Colonic mucosa (tissue), 4 donors: Measurements from ENCODE around the gene MPRIP. TPM values are rescaled to one million over a fixed set of nuclear protein-coding genes. Genes with fewer than 3 reads are reported as not detected.
"Not testable (repeated sequence)": the region's sequence is repeated elsewhere in the genome, so short reads cannot be mapped to it uniquely, and the experiment has no call there.

Experiments used
- DNase-seq: peaks from one replicate; pipeline ENCODE4 v3.0.0-alpha.2; 2020
- H3K27ac ChIP-seq: fragments of 200-600 bp; one replicate; pipeline ENCODE4 v1.8.0; 2021
- H3K27me3 ChIP-seq: fragments of 200-600 bp; one replicate; pipeline ENCODE4 v1.8.0; 2021
- H3K36me3 ChIP-seq: fragments of 200-600 bp; one replicate; pipeline ENCODE4 v1.8.0; 2021
- H3K4me1 ChIP-seq: fragments of 200-600 bp; one replicate; pipeline ENCODE4 v1.8.0; 2021; ENCODE audit warnings: mild to moderate bottlenecking
- H3K4me3 ChIP-seq: fragments of 200-600 bp; one replicate; pipeline ENCODE4 v1.8.0; 2021
- H3K9ac ChIP-seq, 2 donors: one replicate each; pipeline ENCODE4 v1.7.0; 2013; ENCODE audit warnings: control low read depth in 2 of 2, low read depth in 2 of 2, low read length in 2 of 2
- H3K9me3 ChIP-seq: fragments of 200-600 bp; one replicate; pipeline ENCODE4 v1.8.0; 2021
- intact Hi-C: fragments of 100-400 bp; cut with DNase I; formaldehyde crosslinking; loops from one replicate; pipeline ENCODE4 v1.14.1; 2022
- total RNA-seq, 2 donors: library from RNA; stranded (reverse); fragmentation: NEBNext Ultra II Directional in 1 of 2; extraction: Animal tissue kit (Norgen Biotek cat#: 25700) in 1 of 2; gene quantifications; one replicate each; pipeline ENCODE4 v1.2.1, GENCODE V29; 2021
- TF ChIP-seq, protein P1 (sequence below): fragments of 200-600 bp; IDR thresholded peaks from one replicate; pipeline ENCODE4 v1.8.0; 2022; ENCODE audit warnings: antibody characterized with exemption, mild to moderate bottlenecking
- donor health status: healthy.
- donor health status: DM: no; HTN: no; CAD: no.
- donor health status: DM: no; HTN: no; CAD: no.

Gene MPRIP
- total RNA-seq, 2 donors from 2014 or later: 146 to 211 TPM

DNA sequence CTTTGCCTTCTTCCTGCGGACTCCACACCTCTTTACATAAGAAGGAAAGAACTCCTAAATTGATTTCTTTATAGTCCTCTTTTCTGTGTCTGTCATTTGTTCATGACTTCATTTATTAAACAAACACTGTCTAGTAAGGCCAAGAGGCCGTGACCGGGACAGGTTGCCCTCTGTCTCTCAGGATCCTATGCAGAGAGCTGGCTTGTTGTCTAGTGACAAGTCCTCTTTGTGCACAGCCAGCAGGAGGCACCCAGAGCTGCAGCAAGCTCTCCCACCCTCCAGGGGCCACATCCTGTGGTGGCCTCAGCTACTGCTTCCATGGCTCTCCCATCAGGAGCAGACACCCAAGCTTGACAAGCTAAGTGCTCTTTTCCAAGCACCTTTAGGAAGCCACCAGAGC is 113.3 kb downstream of the MPRIP start:
- Histone ChIP-seq H3K9ac (no peak overlapping the region), H3K9me3 (no peaks in the 10 kb centered on the region), H3K4me1 (no peaks in the 10 kb centered on the region), H3K27me3 (no peaks in the 10 kb centered on the region), H3K36me3 (peaks cover 14% of the 10 kb centered on the region), H3K27ac (no peak overlapping the region), H3K4me3 (no peak overlapping the region)
- TF ChIP-seq, protein P1, sequence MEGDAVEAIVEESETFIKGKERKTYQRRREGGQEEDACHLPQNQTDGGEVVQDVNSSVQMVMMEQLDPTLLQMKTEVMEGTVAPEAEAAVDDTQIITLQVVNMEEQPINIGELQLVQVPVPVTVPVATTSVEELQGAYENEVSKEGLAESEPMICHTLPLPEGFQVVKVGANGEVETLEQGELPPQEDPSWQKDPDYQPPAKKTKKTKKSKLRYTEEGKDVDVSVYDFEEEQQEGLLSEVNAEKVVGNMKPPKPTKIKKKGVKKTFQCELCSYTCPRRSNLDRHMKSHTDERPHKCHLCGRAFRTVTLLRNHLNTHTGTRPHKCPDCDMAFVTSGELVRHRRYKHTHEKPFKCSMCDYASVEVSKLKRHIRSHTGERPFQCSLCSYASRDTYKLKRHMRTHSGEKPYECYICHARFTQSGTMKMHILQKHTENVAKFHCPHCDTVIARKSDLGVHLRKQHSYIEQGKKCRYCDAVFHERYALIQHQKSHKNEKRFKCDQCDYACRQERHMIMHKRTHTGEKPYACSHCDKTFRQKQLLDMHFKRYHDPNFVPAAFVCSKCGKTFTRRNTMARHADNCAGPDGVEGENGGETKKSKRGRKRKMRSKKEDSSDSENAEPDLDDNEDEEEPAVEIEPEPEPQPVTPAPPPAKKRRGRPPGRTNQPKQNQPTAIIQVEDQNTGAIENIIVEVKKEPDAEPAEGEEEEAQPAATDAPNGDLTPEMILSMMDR: no peak
- DNase-seq: no peak
- intact Hi-C loops: no loop called here

DNA sequence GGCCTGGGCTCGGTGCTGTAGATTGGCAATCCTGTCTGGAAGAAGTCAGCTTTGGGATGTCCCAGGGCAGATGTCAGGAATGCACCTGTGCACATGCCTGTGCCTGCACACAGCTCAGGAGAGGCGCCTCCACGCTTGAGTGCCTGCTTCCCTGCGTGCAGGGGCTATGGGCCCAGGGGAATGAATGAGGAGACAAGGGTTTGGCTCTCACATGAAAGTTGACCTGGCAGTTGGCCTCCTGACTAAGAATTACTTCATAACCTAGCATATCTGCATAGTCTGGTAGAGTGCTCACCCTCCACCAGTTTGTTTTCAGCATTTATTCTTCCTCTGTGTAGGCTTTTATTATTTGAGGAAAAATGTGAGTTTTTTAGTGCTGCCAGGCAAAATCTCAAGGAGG is 113.8 kb downstream of the MPRIP start:
- intact Hi-C loops: no loop called here
- H3K36me3 ChIP-seq: peaks cover 14% of the 10 kb centered on the region

DNA sequence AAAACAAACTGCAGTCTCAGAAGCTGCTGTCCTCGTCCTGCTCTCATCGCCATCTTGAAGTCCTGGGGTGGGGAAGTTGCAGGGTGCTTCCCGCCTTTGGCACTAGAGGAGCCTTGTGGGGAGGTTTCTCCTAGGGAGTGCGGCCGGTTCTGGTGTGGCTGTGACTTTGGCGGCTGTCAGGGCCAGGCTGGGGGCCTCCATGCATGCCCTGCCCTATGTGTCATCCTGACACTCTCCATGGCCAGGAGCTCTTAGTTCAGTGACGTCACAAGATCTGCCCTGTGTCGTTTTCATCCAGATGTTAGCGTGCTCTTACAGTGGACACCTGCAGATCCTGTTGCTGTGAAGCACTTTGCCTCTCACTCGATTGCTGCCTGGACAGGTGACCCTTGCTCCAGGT is 114.3 kb downstream of the MPRIP start:
- Histone ChIP-seq H3K4me3 (no peak overlapping the region), H3K9me3 (no peaks in the 10 kb centered on the region), H3K27ac (no peak overlapping the region), H3K9ac (no peak overlapping the region), H3K27me3 (no peaks in the 10 kb centered on the region), H3K36me3 (peaks cover 14% of the 10 kb centered on the region), H3K4me1 (no peaks in the 10 kb centered on the region)
- intact Hi-C loops: no loop called here
- no peak for DNase-seq
- TF ChIP-seq, protein P1: no peak

More for the DNA sequence above, 113.8 kb downstream of the MPRIP start:
- Histone ChIP-seq H3K27me3 (no peaks in the 10 kb centered on the region), H3K4me1 (no peaks in the 10 kb centered on the region), H3K9ac (no peak overlapping the region), H3K4me3 (no peak overlapping the region), H3K9me3 (no peaks in the 10 kb centered on the region), H3K27ac (no peak overlapping the region)
- DNase-seq: no peak
- TF ChIP-seq, protein P1: no peak

DNA sequence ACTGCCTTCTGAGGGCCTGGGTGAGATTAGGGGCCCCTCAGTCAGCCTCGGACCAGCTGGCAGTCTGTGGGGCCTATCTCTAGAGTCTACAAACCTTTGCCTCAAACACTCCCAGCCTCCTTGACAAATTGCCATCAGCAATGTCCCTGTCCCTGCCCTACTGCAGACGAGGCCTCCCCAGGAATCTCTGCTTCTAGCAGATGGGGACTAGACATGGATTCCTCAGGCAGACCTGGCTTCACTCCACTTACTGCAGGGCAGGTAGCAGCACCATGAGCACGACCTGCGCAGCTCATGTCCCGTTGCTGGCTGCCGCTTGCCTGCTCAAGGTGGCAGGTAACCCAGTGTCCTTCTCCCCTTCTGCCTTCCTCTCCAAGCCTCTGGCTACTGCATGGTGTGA is 114.8 kb downstream of the MPRIP start:
- TF ChIP-seq, protein P1: no peak
- Histone ChIP-seq H3K4me1 (no peaks in the 10 kb centered on the region), H3K9ac (no peak overlapping the region), H3K27ac (no peak overlapping the region), H3K4me3 (no peak overlapping the region), H3K9me3 (no peaks in the 10 kb centered on the region), H3K27me3 (no peaks in the 10 kb centered on the region), H3K36me3 (peaks cover 14% of the 10 kb centered on the region)
- intact Hi-C loops: no loop called here
- no peak for DNase-seq

DNA sequence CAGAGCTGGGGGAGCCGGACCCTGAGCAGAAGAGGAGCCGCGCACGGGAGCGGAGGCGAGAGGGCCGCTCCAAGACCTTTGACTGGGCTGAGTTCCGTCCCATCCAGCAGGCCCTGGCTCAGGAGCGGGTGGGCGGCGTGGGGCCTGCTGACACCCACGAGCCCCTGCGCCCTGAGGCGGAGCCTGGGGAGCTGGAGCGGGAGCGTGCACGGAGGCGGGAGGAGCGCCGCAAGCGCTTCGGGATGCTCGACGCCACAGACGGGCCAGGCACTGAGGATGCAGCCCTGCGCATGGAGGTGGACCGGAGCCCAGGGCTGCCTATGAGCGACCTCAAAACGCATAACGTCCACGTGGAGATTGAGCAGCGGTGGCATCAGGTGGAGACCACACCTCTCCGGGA is 116.2 kb downstream of the MPRIP start:
- DNase-seq, intact Hi-C loops, H3K27ac ChIP-seq, H3K27me3 ChIP-seq, H3K9ac ChIP-seq, H3K4me1 ChIP-seq, H3K9me3 ChIP-seq, H3K4me3 ChIP-seq: not testable (repeated sequence)
- peaks cover 22% of the 10 kb centered on the region for H3K36me3 ChIP-seq

DNA sequence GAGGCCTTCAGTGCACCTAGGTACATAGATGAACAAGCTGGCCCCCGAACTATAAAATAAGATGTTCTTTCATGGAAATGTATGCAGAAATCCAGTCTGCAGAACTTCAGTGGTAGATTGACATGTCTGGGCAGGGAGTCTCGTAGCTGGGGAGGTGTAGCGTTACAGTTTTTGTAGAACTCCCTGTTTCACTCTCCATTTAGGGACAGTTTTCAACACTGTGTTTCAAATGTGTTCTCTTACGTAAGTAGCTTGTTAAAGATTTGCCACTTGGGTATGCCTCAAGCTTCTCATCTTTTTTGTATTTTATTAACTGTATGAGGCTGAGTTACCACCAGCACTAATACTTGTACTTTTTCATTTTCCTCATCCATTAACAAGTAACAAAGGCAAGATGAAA is 117.3 kb downstream of the MPRIP start:
- TF ChIP-seq, protein P1: no peak
- DNase-seq: no peak
- Histone ChIP-seq H3K9me3 (no peaks in the 10 kb centered on the region), H3K27me3 (no peaks in the 10 kb centered on the region), H3K36me3 (peaks cover 28% of the 10 kb centered on the region), H3K27ac (no peak overlapping the region), H3K9ac (no peak overlapping the region), H3K4me1 (no peaks in the 10 kb centered on the region), H3K4me3 (no peak overlapping the region)
- intact Hi-C loops: no loop called here
